AG10803 (cell line): ENCODE measurements around the gene LRP1.
A peak's percentile ranks its signal among the peaks of the same experiment; 100 is the strongest.

Experiments used
- DNase-seq: peaks from one replicate; pipeline ENCODE4 v3.0.0; 2010; ENCODE audit warnings: low read depth
- H3K4me3 ChIP-seq: 2 replicates; pipeline ENCODE4 v1.5.1; 2011; ENCODE audit warnings: mild to moderate bottlenecking, low read length, control low read depth
- TF ChIP-seq, protein P1 (sequence below): conservative IDR thresholded peaks from 2 replicates; pipeline ENCODE4 v1.5.1; 2011; ENCODE audit warnings: mild to moderate bottlenecking, low read length, control low read depth, inconsistent platforms

Gene LRP1

DNA sequence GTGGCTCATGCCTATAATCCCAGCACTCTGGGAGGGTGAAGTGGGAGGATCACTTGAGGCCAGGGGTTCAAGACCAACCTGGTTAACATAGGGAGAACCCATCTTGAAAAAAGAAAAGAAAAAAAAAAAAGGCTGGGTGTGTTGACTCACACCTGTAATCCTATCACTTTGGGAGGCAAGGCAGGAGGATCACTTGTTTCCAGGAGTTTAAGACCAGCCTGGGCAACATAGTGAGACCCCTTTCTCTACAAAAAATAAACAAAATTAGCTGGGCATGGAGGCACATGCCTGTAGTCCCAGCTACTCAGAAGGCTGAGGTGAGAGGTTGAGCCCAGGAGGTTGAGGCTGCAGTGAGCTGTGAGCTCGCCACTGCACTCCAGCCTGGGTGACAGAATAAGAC lies 42.1 kb downstream of the LRP1 start:
- TF ChIP-seq, protein P1, sequence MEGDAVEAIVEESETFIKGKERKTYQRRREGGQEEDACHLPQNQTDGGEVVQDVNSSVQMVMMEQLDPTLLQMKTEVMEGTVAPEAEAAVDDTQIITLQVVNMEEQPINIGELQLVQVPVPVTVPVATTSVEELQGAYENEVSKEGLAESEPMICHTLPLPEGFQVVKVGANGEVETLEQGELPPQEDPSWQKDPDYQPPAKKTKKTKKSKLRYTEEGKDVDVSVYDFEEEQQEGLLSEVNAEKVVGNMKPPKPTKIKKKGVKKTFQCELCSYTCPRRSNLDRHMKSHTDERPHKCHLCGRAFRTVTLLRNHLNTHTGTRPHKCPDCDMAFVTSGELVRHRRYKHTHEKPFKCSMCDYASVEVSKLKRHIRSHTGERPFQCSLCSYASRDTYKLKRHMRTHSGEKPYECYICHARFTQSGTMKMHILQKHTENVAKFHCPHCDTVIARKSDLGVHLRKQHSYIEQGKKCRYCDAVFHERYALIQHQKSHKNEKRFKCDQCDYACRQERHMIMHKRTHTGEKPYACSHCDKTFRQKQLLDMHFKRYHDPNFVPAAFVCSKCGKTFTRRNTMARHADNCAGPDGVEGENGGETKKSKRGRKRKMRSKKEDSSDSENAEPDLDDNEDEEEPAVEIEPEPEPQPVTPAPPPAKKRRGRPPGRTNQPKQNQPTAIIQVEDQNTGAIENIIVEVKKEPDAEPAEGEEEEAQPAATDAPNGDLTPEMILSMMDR = no peak
- no peak for DNase-seq
- no peak overlapping the region for H3K4me3 ChIP-seq

GRCh38 chr12:57170927-57171326 lies 42.6 kb downstream of the LRP1 start:
- TF ChIP-seq, protein P1 = no peak
- no peak for DNase-seq
- H3K4me3 ChIP-seq = no peak overlapping the region

GRCh38 chr12:57171668-57172067 lies 43.4 kb downstream of the LRP1 start:
- DNase-seq = peak; percentile 83
- H3K4me3 ChIP-seq = no peak overlapping the region
- TF ChIP-seq, protein P1 = peak; percentile 15

GRCh38 chr12:57173089-57173488 lies 44.8 kb downstream of the LRP1 start:
- TF ChIP-seq, protein P1 = peak; percentile 55
- H3K4me3 ChIP-seq = no peak overlapping the region
- DNase-seq = no peak

DNA sequence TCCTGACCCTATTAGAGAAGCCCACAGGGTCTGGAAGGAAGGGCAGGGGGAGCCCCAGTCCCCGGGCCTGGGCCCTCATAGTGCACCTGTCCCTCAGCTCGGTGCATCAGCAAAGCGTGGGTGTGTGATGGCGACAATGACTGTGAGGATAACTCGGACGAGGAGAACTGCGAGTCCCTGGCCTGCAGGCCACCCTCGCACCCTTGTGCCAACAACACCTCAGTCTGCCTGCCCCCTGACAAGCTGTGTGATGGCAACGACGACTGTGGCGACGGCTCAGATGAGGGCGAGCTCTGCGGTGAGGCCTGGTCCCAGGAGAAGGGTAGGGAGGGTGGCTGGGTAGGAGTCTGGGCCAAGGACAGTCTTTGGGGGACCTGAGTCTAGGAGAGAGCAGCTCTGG lies 45.4 kb downstream of the LRP1 start:
- no peak overlapping the region for H3K4me3 ChIP-seq
- DNase-seq = no peak
- TF ChIP-seq, protein P1 = no peak

DNA sequence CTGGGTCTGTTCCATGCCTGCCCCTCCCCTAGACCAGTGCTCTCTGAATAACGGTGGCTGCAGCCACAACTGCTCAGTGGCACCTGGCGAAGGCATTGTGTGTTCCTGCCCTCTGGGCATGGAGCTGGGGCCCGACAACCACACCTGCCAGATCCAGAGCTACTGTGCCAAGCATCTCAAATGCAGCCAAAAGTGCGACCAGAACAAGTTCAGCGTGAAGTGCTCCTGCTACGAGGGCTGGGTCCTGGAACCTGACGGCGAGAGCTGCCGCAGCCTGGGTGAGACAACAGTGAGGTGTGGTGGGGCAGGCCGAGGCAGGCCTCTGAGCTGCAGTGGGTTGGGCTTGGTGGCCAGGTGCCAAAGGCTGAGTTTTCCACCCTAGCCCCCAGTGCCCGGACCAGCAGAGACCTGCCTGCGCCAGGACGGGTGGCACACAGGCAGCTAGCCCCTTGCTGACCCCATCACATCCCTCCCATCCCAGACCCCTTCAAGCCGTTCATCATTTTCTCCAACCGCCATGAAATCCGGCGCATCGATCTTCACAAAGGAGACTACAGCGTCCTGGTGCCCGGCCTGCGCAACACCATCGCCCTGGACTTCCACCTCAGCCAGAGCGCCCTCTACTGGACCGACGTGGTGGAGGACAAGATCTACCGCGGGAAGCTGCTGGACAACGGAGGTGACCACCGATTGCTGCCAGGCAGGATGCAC lies 47.3 kb downstream of the LRP1 start:
- no peak overlapping the region for H3K4me3 ChIP-seq
- TF ChIP-seq, protein P1 = peak; percentile 79
- peak; percentile 76 for DNase-seq

DNA sequence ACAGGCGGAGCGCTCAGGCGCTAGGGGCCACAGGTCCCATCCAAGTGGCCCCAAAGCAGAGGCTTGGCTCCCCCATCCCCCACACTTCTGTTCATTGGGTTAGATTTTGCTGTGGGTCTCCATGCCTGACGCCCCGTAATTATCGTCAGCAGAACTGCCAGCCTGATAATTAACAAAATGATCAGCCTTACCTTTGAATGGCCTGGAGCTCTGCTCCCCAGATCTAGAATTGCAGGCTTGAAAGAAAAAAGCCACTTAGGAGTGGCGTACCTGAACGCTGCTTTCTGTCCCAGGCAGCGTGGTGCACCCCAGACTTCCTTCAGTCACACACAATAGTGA lies 47.8 kb downstream of the LRP1 start:
- H3K4me3 ChIP-seq = no peak overlapping the region
- TF ChIP-seq, protein P1 = no peak
- no peak for DNase-seq
